GM23248 (cell line): ENCODE data around the gene JMJD1C.

ENCODE experiments used
- EZH2 ChIP-seq: fragments of 200-600 bp; sonication (generic); IDR thresholded peaks from 2 replicates; pipeline ENCODE4 v1.6.1; 2018; ENCODE audit warnings: antibody characterized with exemption, mild to moderate bottlenecking; ENCODE audit not compliant: insufficient read depth, poor library complexity, severe bottlenecking
- EZH2phosphoT487 ChIP-seq: fragments of 200-600 bp; sonication (generic); IDR thresholded peaks from 2 replicates; pipeline ENCODE4 v1.6.1; 2018; ENCODE audit warnings: antibody characterized with exemption, moderate library complexity, mild to moderate bottlenecking, low read depth; ENCODE audit not compliant: insufficient read depth

GRCh38 chr10:63146503-63146902 lies 319.3 kb downstream of the JMJD1C start:
- TF ChIP-seq EZH2: no peak
- no peak for TF ChIP-seq EZH2phosphoT487
